ENCODE measurements around the gene OSBPL2. TPM values are rescaled to one million over a fixed set of nuclear protein-coding genes. Genes with fewer than 3 reads are reported as not detected.

The OSBPL2 gene
- total RNA-seq, 4 donors from 2014 or later, result 24.3 to 35.9 (median 26.3) TPM

DNA sequence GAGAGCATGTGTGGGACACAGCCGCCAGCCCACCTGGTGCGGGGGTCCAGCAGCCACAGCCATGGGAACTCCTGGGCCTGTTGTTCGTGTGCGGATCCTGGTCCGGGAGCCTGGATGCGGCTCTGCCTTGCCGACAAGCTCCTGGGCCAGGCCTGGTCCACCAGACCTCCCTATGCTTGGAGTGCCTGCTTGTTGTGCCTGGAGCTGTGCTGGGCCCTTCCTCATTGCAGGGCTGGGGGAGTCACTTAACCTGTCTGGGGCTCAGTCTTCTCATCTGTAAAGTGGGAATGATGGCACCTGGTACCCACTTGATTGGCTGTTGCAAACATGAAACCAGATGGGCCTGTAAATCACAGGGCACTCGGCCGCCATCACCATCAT, 2.6 kb upstream of the OSBPL2 start:
- ATAC-seq (ENCODE audit: low FRiP score), result no peak
- no peak for TF ChIP-seq CTCF (IDR thresholded peaks at IDR 0.05)
- no peak for DNase-seq (ENCODE audit: low spot score)

GRCh38 chr20:62236200-62236599, 2.1 kb upstream of the OSBPL2 start:
- ATAC-seq (ENCODE audit: low FRiP score), result no peak
- TF ChIP-seq CTCF (IDR thresholded peaks at IDR 0.05), result no peak
- DNase-seq (ENCODE audit: low spot score), result no peak

GRCh38 chr20:62236766-62237513, 1.4 kb upstream of the OSBPL2 start:
- DNase-seq (ENCODE audit: low spot score) (no peak), ATAC-seq (ENCODE audit: low FRiP score) (no peak)
- TF ChIP-seq CTCF (IDR thresholded peaks at IDR 0.05), result no peak

- TF ChIP-seq CTCF (IDR thresholded peaks at IDR 0.05), result no peak
- no peak for DNase-seq (ENCODE audit: low spot score)
- ATAC-seq (ENCODE audit: low FRiP score), result no peak
Measured at GRCh38 chr20:62237514-62237800, 864 bp upstream of the OSBPL2 start.

DNA sequence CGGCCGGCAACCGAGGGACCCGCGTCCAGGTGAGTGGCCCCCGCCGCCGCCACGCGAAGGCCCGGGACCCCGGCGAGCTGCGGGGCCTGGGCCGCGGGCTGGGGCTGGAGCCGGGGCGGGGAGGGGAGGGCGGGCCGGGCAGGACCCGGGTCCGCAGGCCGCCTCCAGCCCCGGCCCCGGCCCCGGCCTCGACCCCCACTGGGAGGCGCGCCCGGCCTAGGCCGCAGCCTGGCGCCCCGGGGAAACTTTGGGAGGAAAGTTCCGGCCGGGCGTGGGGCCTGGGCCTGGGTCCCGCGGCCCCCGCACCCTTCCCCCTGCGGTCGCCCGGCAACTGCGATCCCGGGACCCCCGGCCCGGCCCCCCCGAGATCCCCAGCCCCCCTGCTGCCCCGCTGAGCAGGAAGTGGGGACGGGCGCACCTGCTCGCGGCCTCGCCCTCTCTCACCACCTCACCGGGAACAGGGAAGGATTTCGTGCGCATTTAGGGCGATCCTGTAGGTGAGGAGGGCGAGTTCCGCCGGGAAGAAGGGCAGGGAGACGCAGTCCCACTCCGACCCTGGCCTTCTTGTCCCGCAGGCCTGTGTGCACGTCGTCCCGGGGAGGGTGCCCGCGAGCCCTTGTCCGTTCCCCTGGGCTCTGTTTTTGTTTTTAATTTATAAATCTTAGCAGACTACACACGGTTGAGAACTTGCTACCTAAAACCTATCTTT, 402 bp downstream of the OSBPL2 start:
- no peak for DNase-seq (ENCODE audit: low spot score)
- ATAC-seq (ENCODE audit: low FRiP score), result no peak
- TF ChIP-seq CTCF (IDR thresholded peaks at IDR 0.05), result no peak

GRCh38 chr20:62239278-62239879, 1.1 kb downstream of the OSBPL2 start:
- TF ChIP-seq CTCF (IDR thresholded peaks at IDR 0.05), result no peak
- ATAC-seq (ENCODE audit: low FRiP score), result no peak
- DNase-seq (ENCODE audit: low spot score), result no peak

Measured in omental fat pad (tissue), 4 donors.